HAP-1 (cell line): Measurements from ENCODE around the gene SUCLG1.

ENCODE experiments used
- DNase-seq, 2 experiments: peaks; one replicate each; pipeline ENCODE4 v3.0.0-alpha.2; 2016 to 2020; ENCODE audit warnings: low spot score in 2 of 2
- H3K27me3 ChIP-seq: fragments of 250-450 bp; sonication (Bioruptor Pico); 2 replicates; pipeline ENCODE4 v1.5.1; 2020; ENCODE audit warnings: low read depth, mild to moderate bottlenecking, moderate library complexity
- H3K36me3 ChIP-seq: fragments of 250-450 bp; sonication (Bioruptor Pico); replicated peaks from 2 replicates; pipeline ENCODE4 v1.5.1; 2020; ENCODE audit warnings: mild to moderate bottlenecking
- H3K4me1 ChIP-seq: fragments of 250-450 bp; sonication (Bioruptor Pico); 2 replicates; pipeline ENCODE4 v1.5.1; 2020; ENCODE audit warnings: mild to moderate bottlenecking
- H3K4me3 ChIP-seq: fragments of 250-450 bp; sonication (Bioruptor Pico); 2 replicates; pipeline ENCODE4 v1.5.1; 2020; ENCODE audit warnings: mild to moderate bottlenecking, moderate library complexity
- H3K9me3 ChIP-seq: fragments of 250-450 bp; sonication (Bioruptor Pico); 2 replicates; pipeline ENCODE4 v1.5.1; 2020; ENCODE audit warnings: mild to moderate bottlenecking, moderate library complexity
- in situ Hi-C: fragments of 300-500 bp; cut with MboI; formaldehyde crosslinking; loops from 3 replicates; pipeline ENCODE4 v1.14.3; 2020; ENCODE audit warnings: low sequenced_read_pairs, inconsistent platforms, mixed read lengths

The SUCLG1 gene

GRCh38 chr2:84459018-84459943 lies at the start of gene SUCLG1:
TSS of gene SUCLG1 (minus strand) at chr2:84459280. CDS start at chr2:84459269, 11 bp downstream.
- in situ Hi-C loops: no loop called here
- peak; percentile 78 to 88 for DNase-seq
- Histone ChIP-seq H3K4me1 (peaks cover 6% of the 10 kb centered on the region; the same call in 1 of the 2 replicates), H3K36me3 (peaks cover 3% of the 10 kb centered on the region; the same call in 1 of the 2 replicates), H3K4me3 (peak within 1 kb of the TSS; percentile 97), H3K9me3 (no peaks in the 10 kb centered on the region), H3K27me3 (no peaks in the 10 kb centered on the region)

GRCh38 chr2:84498150-84498799 lies 39.2 kb upstream of the SUCLG1 start:
- no peak overlapping the region for H3K4me3 ChIP-seq
- DNase-seq: no peak
- no peaks in the 10 kb centered on the region for H3K9me3 ChIP-seq
- no peaks in the 10 kb centered on the region; the same call in 1 of the 2 replicates for H3K27me3 ChIP-seq
- in situ Hi-C loops: loop anchor here (10.0 to 25.0 kb wide), 2 partner anchors 387 to 814 kb away; partner anchors contain the start of gene TRABD2A
- no peaks in the 10 kb centered on the region for H3K4me1 ChIP-seq
- H3K36me3 ChIP-seq: no peaks in the 10 kb centered on the region

GRCh38 chr2:84497285-84497684 lies 38.2 kb upstream of the SUCLG1 start:
- Histone ChIP-seq H3K4me1 (no peaks in the 10 kb centered on the region), H3K4me3 (no peak overlapping the region), H3K27me3 (no peaks in the 10 kb centered on the region; the same call in 1 of the 2 replicates), H3K36me3 (no peaks in the 10 kb centered on the region), H3K9me3 (no peaks in the 10 kb centered on the region)
- DNase-seq: no peak
- in situ Hi-C loops: loop anchor here (10.0 to 25.0 kb wide), 2 partner anchors 388 to 815 kb away; partner anchors contain the start of gene TRABD2A

- Histone ChIP-seq H3K9me3 (no peaks in the 10 kb centered on the region), H3K36me3 (no peaks in the 10 kb centered on the region), H3K4me1 (no peaks in the 10 kb centered on the region), H3K27me3 (no peaks in the 10 kb centered on the region; the same call in 1 of the 2 replicates), H3K4me3 (no peak overlapping the region)
- no peak for DNase-seq
- in situ Hi-C loops: loop anchor here (10.0 to 25.0 kb wide), 2 partner anchors 388 to 816 kb away; partner anchors contain the start of gene TRABD2A
These were observed 37.3 kb upstream of the SUCLG1 start for GRCh38 chr2:84496386-84496785.

GRCh38 chr2:84495539-84496146 lies 36.6 kb upstream of the SUCLG1 start:
- H3K9me3 ChIP-seq: no peaks in the 10 kb centered on the region
- no peaks in the 10 kb centered on the region for H3K36me3 ChIP-seq
- no peak overlapping the region for H3K4me3 ChIP-seq
- H3K27me3 ChIP-seq: no peaks in the 10 kb centered on the region; the same call in 1 of the 2 replicates
- peak; percentile 38 to 55 for DNase-seq
- H3K4me1 ChIP-seq: no peaks in the 10 kb centered on the region
- in situ Hi-C loops: loop anchor here (10.0 to 25.0 kb wide), 2 partner anchors 389 to 817 kb away; partner anchors contain the start of gene TRABD2A

- no peaks in the 10 kb centered on the region; the same call in 1 of the 2 replicates for H3K27me3 ChIP-seq
- in situ Hi-C loops: loop anchor here (10.0 to 25.0 kb wide), 2 partner anchors 391 to 818 kb away; partner anchors contain the start of gene TRABD2A
- DNase-seq: no peak
- H3K4me3 ChIP-seq: no peak overlapping the region
- H3K4me1 ChIP-seq: no peaks in the 10 kb centered on the region
- no peaks in the 10 kb centered on the region for H3K36me3 ChIP-seq
- H3K9me3 ChIP-seq: no peaks in the 10 kb centered on the region
These were observed 35.0 kb upstream of the SUCLG1 start for GRCh38 chr2:84494070-84494469.

- in situ Hi-C loops: loop anchor here (10.0 to 25.0 kb wide), 2 partner anchors 391 to 819 kb away; partner anchors contain the start of gene TRABD2A
- Histone ChIP-seq H3K9me3 (no peaks in the 10 kb centered on the region), H3K4me1 (no peaks in the 10 kb centered on the region), H3K27me3 (no peaks in the 10 kb centered on the region; the same call in 1 of the 2 replicates), H3K36me3 (no peaks in the 10 kb centered on the region), H3K4me3 (no peak overlapping the region)
- no peak for DNase-seq
These were observed 34.4 kb upstream of the SUCLG1 start for GRCh38 chr2:84493514-84493913.

GRCh38 chr2:84492571-84492970 lies 33.5 kb upstream of the SUCLG1 start:
- Histone ChIP-seq H3K27me3 (no peaks in the 10 kb centered on the region; the same call in 1 of the 2 replicates), H3K4me1 (no peaks in the 10 kb centered on the region), H3K9me3 (no peaks in the 10 kb centered on the region), H3K36me3 (no peaks in the 10 kb centered on the region), H3K4me3 (no peak overlapping the region)
- DNase-seq: no peak
- in situ Hi-C loops: loop anchor here (10.0 to 25.0 kb wide), 2 partner anchors 392 to 820 kb away; partner anchors contain the start of gene TRABD2A

- Histone ChIP-seq H3K4me1 (no peaks in the 10 kb centered on the region), H3K4me3 (no peak overlapping the region), H3K9me3 (no peaks in the 10 kb centered on the region), H3K27me3 (no peaks in the 10 kb centered on the region; the same call in 1 of the 2 replicates), H3K36me3 (no peaks in the 10 kb centered on the region)
- DNase-seq: no peak
- in situ Hi-C loops: loop anchor here (10.0 to 25.0 kb wide), 2 partner anchors 393 to 821 kb away; partner anchors contain the start of gene TRABD2A
These were observed 32.7 kb upstream of the SUCLG1 start for GRCh38 chr2:84491741-84492140.

- H3K4me1 ChIP-seq: no peaks in the 10 kb centered on the region
- no peaks in the 10 kb centered on the region; the same call in 1 of the 2 replicates for H3K27me3 ChIP-seq
- in situ Hi-C loops: loop anchor here (10.0 to 25.0 kb wide), 2 partner anchors 394 to 821 kb away; partner anchors contain the start of gene TRABD2A
- no peak for DNase-seq
- no peaks in the 10 kb centered on the region for H3K36me3 ChIP-seq
- H3K4me3 ChIP-seq: no peak overlapping the region
- H3K9me3 ChIP-seq: no peaks in the 10 kb centered on the region
These were observed 32.2 kb upstream of the SUCLG1 start for GRCh38 chr2:84491256-84491655.

GRCh38 chr2:84487298-84487996 lies 28.4 kb upstream of the SUCLG1 start:
- Histone ChIP-seq H3K4me3 (no peak overlapping the region), H3K27me3 (no peaks in the 10 kb centered on the region), H3K4me1 (no peaks in the 10 kb centered on the region), H3K9me3 (no peaks in the 10 kb centered on the region), H3K36me3 (no peaks in the 10 kb centered on the region)
- in situ Hi-C loops: loop anchor here (25.0 kb wide), 1 partner anchor 825 kb away; no protein-coding TSS in a partner anchor
- no peak for DNase-seq

GRCh38 chr2:84486441-84487115 lies 27.5 kb upstream of the SUCLG1 start:
- in situ Hi-C loops: loop anchor here (25.0 kb wide), 1 partner anchor 826 kb away; no protein-coding TSS in a partner anchor
- H3K36me3 ChIP-seq: no peaks in the 10 kb centered on the region
- no peaks in the 10 kb centered on the region for H3K9me3 ChIP-seq
- DNase-seq: no peak
- no peaks in the 10 kb centered on the region for H3K27me3 ChIP-seq
- no peaks in the 10 kb centered on the region for H3K4me1 ChIP-seq
- no peak overlapping the region for H3K4me3 ChIP-seq
